Smooth muscle cell of trachea (primary cell): ENCODE measurements around the gene SLITRK5. TPM values are rescaled to one million over a fixed set of nuclear protein-coding genes. Genes with fewer than 3 reads are reported as not detected.

Experiments
- total RNA-seq: library from RNA; depleted of rRNA; stranded (reverse); fragments of >200 nt; gene quantifications from 2 replicates; pipeline ENCODE4 v1.2.1, GENCODE V29; 2014

Gene SLITRK5
- under 0.01 and 0.15 TPM in 2 replicates for total RNA-seq

GRCh38 chr13:87671031-87671752 lies at the start of gene SLITRK5:
SLITRK5 (plus strand) TSS chr13:87671371; CDS start chr13:87675389, 4,018 bp downstream.

